ENCODE data around the gene STK39.

Gene STK39

GRCh38 chr2:167955264-167955906, 292.0 kb downstream of the STK39 start:
- H3K18ac ChIP-seq (ENCODE audit: low read length): no peak overlapping the region

GRCh38 chr2:167954495-167954894, 292.9 kb downstream of the STK39 start:
- no peak overlapping the region for H2BK5ac ChIP-seq (ENCODE audit: low read length)
- H3K4me3 ChIP-seq (ENCODE audit: low read length): no peak overlapping the region
- no peaks in the 10 kb centered on the region for H3K79me2 ChIP-seq (ENCODE audit: control insufficient read depth, insufficient read depth, low read length)
- no peak overlapping the region for H3K18ac ChIP-seq (ENCODE audit: low read length)
- H4K8ac ChIP-seq (ENCODE audit: low read depth, low read length): no peak overlapping the region
- H3K56ac ChIP-seq (ENCODE audit: low read length): no peak overlapping the region
- DNase-seq: no peak
- no peak overlapping the region for H3K4me2 ChIP-seq (ENCODE audit: low read length)
- no peaks in the 10 kb centered on the region for H3K36me3 ChIP-seq (ENCODE audit: control insufficient read depth, insufficient read depth, low read length)
- no CpG with 5 or more reads among the region's 2 CpGs for WGBS (ENCODE audit: extremely low coverage, insufficient coverage, low lambda C conversion rate)
- H3K4me1 ChIP-seq (ENCODE audit: control insufficient read depth, low read depth, low read length): no peaks in the 10 kb centered on the region
- H3K27me3 ChIP-seq (ENCODE audit: insufficient read depth, low read length, poor library complexity): no peaks in the 10 kb centered on the region
- no peak overlapping the region for H3K9ac ChIP-seq (ENCODE audit: low read length)
- H3K79me1 ChIP-seq (ENCODE audit: low read length): no peaks in the 10 kb centered on the region
- H3K27ac ChIP-seq (ENCODE audit: low read depth, low read length): no peak overlapping the region
- H2BK15ac ChIP-seq (replicated peaks; ENCODE audit: low read depth): no peak overlapping the region
- no peak overlapping the region for H3K23ac ChIP-seq (ENCODE audit: low read length)
- H2AK5ac ChIP-seq (ENCODE audit: low read length): no peak overlapping the region
- H2BK120ac ChIP-seq (ENCODE audit: low read depth, low read length): no peak overlapping the region
- no peak overlapping the region for H3K4ac ChIP-seq (ENCODE audit: low read depth, low read length)
- H4K5ac ChIP-seq (ENCODE audit: low read length): no peak overlapping the region

More at GRCh38 chr2:167955264-167955906, 292.0 kb downstream of the STK39 start:
- Histone ChIP-seq H3K79me1 (ENCODE audit: low read length) (no peaks in the 10 kb centered on the region), H3K23ac (ENCODE audit: low read length) (no peak overlapping the region), H2BK120ac (ENCODE audit: low read depth, low read length) (no peak overlapping the region), H3K4me3 (ENCODE audit: low read length) (no peak overlapping the region), H3K79me2 (ENCODE audit: control insufficient read depth, insufficient read depth, low read length) (no peaks in the 10 kb centered on the region), H3K4ac (ENCODE audit: low read depth, low read length) (no peak overlapping the region), H4K5ac (ENCODE audit: low read length) (no peak overlapping the region), H3K27ac (ENCODE audit: low read depth, low read length) (no peak overlapping the region), H3K4me2 (ENCODE audit: low read length) (no peak overlapping the region), H4K8ac (ENCODE audit: low read depth, low read length) (no peak overlapping the region), H3K56ac (ENCODE audit: low read length) (no peak overlapping the region), H2BK15ac (replicated peaks; ENCODE audit: low read depth) (no peak overlapping the region), H3K4me1 (ENCODE audit: control insufficient read depth, low read depth, low read length) (no peaks in the 10 kb centered on the region), H2AK5ac (ENCODE audit: low read length) (no peak overlapping the region), H3K27me3 (ENCODE audit: insufficient read depth, low read length, poor library complexity) (no peaks in the 10 kb centered on the region), H2BK5ac (ENCODE audit: low read length) (no peak overlapping the region), H3K36me3 (ENCODE audit: control insufficient read depth, insufficient read depth, low read length) (no peaks in the 10 kb centered on the region), H3K9ac (ENCODE audit: low read length) (no peak overlapping the region)
- no peak for DNase-seq
- WGBS (ENCODE audit: extremely low coverage, insufficient coverage, low lambda C conversion rate): no CpG with 5 or more reads among the region's 6 CpGs

- Histone ChIP-seq H3K79me1 (ENCODE audit: low read length) (no peaks in the 10 kb centered on the region), H2AK5ac (ENCODE audit: low read length) (no peak overlapping the region), H3K4me1 (ENCODE audit: control insufficient read depth, low read depth, low read length) (no peaks in the 10 kb centered on the region), H3K79me2 (ENCODE audit: control insufficient read depth, insufficient read depth, low read length) (no peaks in the 10 kb centered on the region), H3K4me3 (ENCODE audit: low read length) (no peak overlapping the region), H3K36me3 (ENCODE audit: control insufficient read depth, insufficient read depth, low read length) (no peaks in the 10 kb centered on the region), H4K8ac (ENCODE audit: low read depth, low read length) (no peak overlapping the region), H3K27ac (ENCODE audit: low read depth, low read length) (no peak overlapping the region), H3K4ac (ENCODE audit: low read depth, low read length) (no peak overlapping the region), H3K4me2 (ENCODE audit: low read length) (no peak overlapping the region), H3K18ac (ENCODE audit: low read length) (no peak overlapping the region), H2BK120ac (ENCODE audit: low read depth, low read length) (no peak overlapping the region), H3K23ac (ENCODE audit: low read length) (no peak overlapping the region), H3K9ac (ENCODE audit: low read length) (no peak overlapping the region), H3K27me3 (ENCODE audit: insufficient read depth, low read length, poor library complexity) (no peaks in the 10 kb centered on the region), H2BK5ac (ENCODE audit: low read length) (no peak overlapping the region), H4K5ac (ENCODE audit: low read length) (no peak overlapping the region), H2BK15ac (replicated peaks; ENCODE audit: low read depth) (no peak overlapping the region), H3K56ac (ENCODE audit: low read length) (no peak overlapping the region)
- WGBS (ENCODE audit: extremely low coverage, insufficient coverage, low lambda C conversion rate): no CpG with 5 or more reads among the region's 3 CpGs
- DNase-seq: peak; percentile 74
Measured at GRCh38 chr2:167953776-167954175, 293.6 kb downstream of the STK39 start.

- Histone ChIP-seq H3K9ac (ENCODE audit: low read length) (no peak overlapping the region), H3K23ac (ENCODE audit: low read length) (no peak overlapping the region)
- no CpG with 5 or more reads among the region's 2 CpGs for WGBS (ENCODE audit: extremely low coverage, insufficient coverage, low lambda C conversion rate)
Measured at GRCh38 chr2:167950571-167950970, 296.8 kb downstream of the STK39 start.

GRCh38 chr2:167946441-167946841, 301.0 kb downstream of the STK39 start:
- no peak overlapping the region for H2BK15ac ChIP-seq (replicated peaks; ENCODE audit: low read depth)
- H3K4me3 ChIP-seq (ENCODE audit: low read length): no peak overlapping the region
- H3K4me2 ChIP-seq (ENCODE audit: low read length): no peak overlapping the region
- H4K8ac ChIP-seq (ENCODE audit: low read depth, low read length): no peak overlapping the region
- no peak overlapping the region for H2BK120ac ChIP-seq (ENCODE audit: low read depth, low read length)
- H4K5ac ChIP-seq (ENCODE audit: low read length): no peak overlapping the region
- no peaks in the 10 kb centered on the region for H3K36me3 ChIP-seq (ENCODE audit: control insufficient read depth, insufficient read depth, low read length)
- no peaks in the 10 kb centered on the region for H3K27me3 ChIP-seq (ENCODE audit: insufficient read depth, low read length, poor library complexity)
- no peak overlapping the region for H3K23ac ChIP-seq (ENCODE audit: low read length)
- no CpG with 5 or more reads among the region's 3 CpGs for WGBS (ENCODE audit: extremely low coverage, insufficient coverage, low lambda C conversion rate)
- H3K79me1 ChIP-seq (ENCODE audit: low read length): no peaks in the 10 kb centered on the region
- no peak overlapping the region for H2BK5ac ChIP-seq (ENCODE audit: low read length)
- no peak overlapping the region for H3K56ac ChIP-seq (ENCODE audit: low read length)
- H3K79me2 ChIP-seq (ENCODE audit: control insufficient read depth, insufficient read depth, low read length): no peaks in the 10 kb centered on the region
- no peak overlapping the region for H3K27ac ChIP-seq (ENCODE audit: low read depth, low read length)
- no peak overlapping the region for H3K4ac ChIP-seq (ENCODE audit: low read depth, low read length)
- no peak for DNase-seq
- no peaks in the 10 kb centered on the region for H3K4me1 ChIP-seq (ENCODE audit: control insufficient read depth, low read depth, low read length)
- H3K9ac ChIP-seq (ENCODE audit: low read length): no peak overlapping the region
- no peak overlapping the region for H3K18ac ChIP-seq (ENCODE audit: low read length)
- H2AK5ac ChIP-seq (ENCODE audit: low read length): no peak overlapping the region

More at GRCh38 chr2:167950571-167950970, 296.8 kb downstream of the STK39 start:
- H2AK5ac ChIP-seq (ENCODE audit: low read length): no peak overlapping the region
- H2BK120ac ChIP-seq (ENCODE audit: low read depth, low read length): no peak overlapping the region
- no peak overlapping the region for H2BK5ac ChIP-seq (ENCODE audit: low read length)
- H3K79me1 ChIP-seq (ENCODE audit: low read length): no peaks in the 10 kb centered on the region
- H3K56ac ChIP-seq (ENCODE audit: low read length): no peak overlapping the region
- no peaks in the 10 kb centered on the region for H3K36me3 ChIP-seq (ENCODE audit: control insufficient read depth, insufficient read depth, low read length)
- no peak overlapping the region for H3K27ac ChIP-seq (ENCODE audit: low read depth, low read length)
- H3K4me3 ChIP-seq (ENCODE audit: low read length): no peak overlapping the region
- no peaks in the 10 kb centered on the region for H3K27me3 ChIP-seq (ENCODE audit: insufficient read depth, low read length, poor library complexity)
- H4K8ac ChIP-seq (ENCODE audit: low read depth, low read length): no peak overlapping the region
- no peak for DNase-seq
- H3K18ac ChIP-seq (ENCODE audit: low read length): no peak overlapping the region
- no peak overlapping the region for H2BK15ac ChIP-seq (replicated peaks; ENCODE audit: low read depth)
- no peaks in the 10 kb centered on the region for H3K4me1 ChIP-seq (ENCODE audit: control insufficient read depth, low read depth, low read length)
- no peak overlapping the region for H3K4me2 ChIP-seq (ENCODE audit: low read length)
- no peak overlapping the region for H3K4ac ChIP-seq (ENCODE audit: low read depth, low read length)
- H3K79me2 ChIP-seq (ENCODE audit: control insufficient read depth, insufficient read depth, low read length): no peaks in the 10 kb centered on the region
- H4K5ac ChIP-seq (ENCODE audit: low read length): no peak overlapping the region
